C1 segment of cervical spinal cord (tissue), 14 donors: ENCODE data around the gene LGR5.

Source experiments
- DNase-seq, 14 donors: peaks; one replicate each; lab custom pipeline; 2025; lab: John Stamatoyannopoulos, UW

LGR5 gene

GRCh38 chr12:71591601-71592000, 152.0 kb downstream of the LGR5 start:
- DNase-seq = no peak

GRCh38 chr12:71592841-71593240, 153.2 kb downstream of the LGR5 start:
- DNase-seq = no peak

GRCh38 chr12:71594214-71594948, 154.8 kb downstream of the LGR5 start:
- DNase-seq = no peak

- no peak for DNase-seq
Observed at GRCh38 chr12:71599210-71599609, 159.6 kb downstream of the LGR5 start.

GRCh38 chr12:71601546-71601945, 161.9 kb downstream of the LGR5 start:
- no peak for DNase-seq

- no peak for DNase-seq
Observed at GRCh38 chr12:71602761-71603577, 163.4 kb downstream of the LGR5 start.

- no peak for DNase-seq
Observed at GRCh38 chr12:71605039-71605438, 165.4 kb downstream of the LGR5 start.

GRCh38 chr12:71607494-71608330, 168.1 kb downstream of the LGR5 start:
- no peak for DNase-seq

GRCh38 chr12:71610031-71610795, 170.6 kb downstream of the LGR5 start:
- DNase-seq = no peak

GRCh38 chr12:71621938-71622337, 182.3 kb downstream of the LGR5 start:
- no peak for DNase-seq

- DNase-seq = no peak
Observed at GRCh38 chr12:71625476-71625875, 185.9 kb downstream of the LGR5 start.

GRCh38 chr12:71626098-71626497, 186.5 kb downstream of the LGR5 start:
- no peak for DNase-seq

- no peak for DNase-seq
Observed at GRCh38 chr12:71626768-71627167, 187.2 kb downstream of the LGR5 start.

GRCh38 chr12:71627438-71628002, 187.9 kb downstream of the LGR5 start:
- DNase-seq = no peak
